GM12892 (cell line): Measurements from ENCODE around the gene NENF.

ENCODE experiments used
- POLR2A ChIP-seq: IDR thresholded peaks from 2 replicates; pipeline ENCODE4 v1.6.1; 2011; ENCODE audit warnings: low read depth, low read length, control low read depth
- POLR2AphosphoS5 ChIP-seq: IDR thresholded peaks from 2 replicates; pipeline ENCODE4 v1.6.1; 2011; ENCODE audit warnings: low read depth, low read length, control low read depth
- TAF1 ChIP-seq: IDR thresholded peaks from 2 replicates; pipeline ENCODE4 v1.6.1; 2011; ENCODE audit warnings: low read depth, mild to moderate bottlenecking, control low read depth, low read length, borderline replicate concordance

DNA sequence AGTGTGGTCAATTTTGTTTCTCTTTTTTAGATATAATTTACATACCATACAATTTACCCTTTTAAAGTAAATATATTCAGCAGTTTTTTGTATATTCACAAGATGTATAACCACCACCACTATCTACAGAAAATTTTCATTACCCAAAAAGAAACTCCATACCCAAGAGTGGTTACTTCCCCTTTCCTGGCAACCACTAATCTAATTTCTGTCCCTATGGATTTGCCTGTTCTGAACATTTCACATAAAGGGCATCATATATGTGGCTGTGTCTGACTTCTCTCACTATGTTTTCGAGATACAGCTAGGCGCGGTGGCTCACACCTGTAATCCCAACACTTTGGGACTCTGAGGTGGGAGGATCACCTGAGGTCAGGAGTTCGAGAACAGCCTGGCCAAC is 31.7 kb upstream of the NENF start:
- TF ChIP-seq POLR2A, result no peak
- no peak for TF ChIP-seq TAF1
- no peak for TF ChIP-seq POLR2AphosphoS5
